Esophagus squamous epithelium (tissue), 4 donors: ENCODE measurements around the gene LYL1.

Source experiments
- CTCF ChIP-seq, 6 experiments: fragments of 450-650 bp in 4 of 6; fragments of 200-600 bp in 2 of 6; sonication (generic) in 2 of 6; IDR thresholded peaks; one replicate each; pipeline ENCODE4 v1.5.1; 2016 to 2019; ENCODE audit warnings: antibody characterized with exemption in 6 of 6, mild to moderate bottlenecking in 4 of 6, moderate library complexity in 4 of 6
- POLR2A ChIP-seq, 4 donors: fragments of 450-650 bp; IDR thresholded peaks; one replicate each; pipeline ENCODE4 v1.6.1; 2017; ENCODE audit warnings: antibody characterized with exemption in 4 of 4, mild to moderate bottlenecking in 4 of 4, moderate library complexity in 3 of 4

DNA sequence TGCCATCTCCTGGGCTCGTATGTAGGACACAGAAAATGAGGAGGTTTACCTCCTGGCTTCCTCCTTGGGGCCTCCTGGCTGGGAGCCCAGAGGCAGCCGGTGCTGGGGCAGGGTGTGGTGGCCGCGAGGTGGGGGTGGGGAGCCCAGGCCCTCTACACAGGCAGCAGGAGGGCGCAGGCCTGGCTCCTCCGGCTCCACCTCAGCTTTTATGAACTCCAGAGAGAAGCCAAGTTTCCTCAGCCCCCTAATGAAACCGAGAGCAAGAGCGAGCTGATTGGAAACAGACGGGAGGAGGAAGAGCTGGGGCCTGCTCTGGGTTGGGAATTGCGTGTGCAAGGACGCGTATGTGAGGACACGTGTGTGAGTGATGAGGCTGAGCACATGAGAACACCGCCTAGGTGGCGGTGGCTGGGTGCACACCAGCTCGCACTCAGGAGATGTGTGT lies 23.1 kb downstream of the LYL1 start:
- TF ChIP-seq CTCF (IDR thresholded peaks at IDR 0.05) (no peak), POLR2A (IDR thresholded peaks at IDR 0.05) (no peak)
